Coronary artery (tissue), 2 donors: ENCODE data around the gene HPSE2.
"Not testable (repeated sequence)": the region's sequence is repeated elsewhere in the genome, so short reads cannot be mapped to it uniquely, and the experiment has no call there.

Experiments used
- DNase-seq: peaks from one replicate; pipeline ENCODE4 v3.0.0-alpha.2; 2017; ENCODE audit warnings: low spot score
- H3K27ac ChIP-seq, 2 donors: fragments of 200-600 bp; sonication (generic); one replicate each; pipeline ENCODE4 v1.5.1; 2016 to 2019
- H3K4me3 ChIP-seq: fragments of 200-600 bp; sonication (generic); 2 replicates; pipeline ENCODE4 v1.5.1; 2016; ENCODE audit warnings: mild to moderate bottlenecking, moderate library complexity
- CTCF ChIP-seq: fragments of 200-600 bp; sonication (generic); IDR thresholded peaks from one replicate; pipeline ENCODE4 v1.5.1; 2019; ENCODE audit warnings: antibody characterized with exemption

Gene HPSE2

GRCh38 chr10:98568551-98568950 lies 667.1 kb downstream of the HPSE2 start:
- H3K4me3 ChIP-seq = no peak overlapping the region
- TF ChIP-seq CTCF = no peak
- H3K27ac ChIP-seq = no peak overlapping the region
- DNase-seq = no peak

- no peak overlapping the region for H3K27ac ChIP-seq
- DNase-seq = no peak
- no peak for TF ChIP-seq CTCF
- no peak overlapping the region for H3K4me3 ChIP-seq
Measured at GRCh38 chr10:98567391-98568133, 668.1 kb downstream of the HPSE2 start.

GRCh38 chr10:98563811-98564210 lies 671.8 kb downstream of the HPSE2 start:
- H3K4me3 ChIP-seq = no peak overlapping the region
- no peak for DNase-seq
- no peak overlapping the region for H3K27ac ChIP-seq
- no peak for TF ChIP-seq CTCF

GRCh38 chr10:98560565-98560964 lies 675.1 kb downstream of the HPSE2 start:
- no peak for TF ChIP-seq CTCF
- H3K4me3 ChIP-seq = no peak overlapping the region

GRCh38 chr10:98556061-98556460 lies 679.6 kb downstream of the HPSE2 start:
- TF ChIP-seq CTCF = no peak
- no peak for DNase-seq
- no peak overlapping the region for H3K4me3 ChIP-seq
- no peak overlapping the region for H3K27ac ChIP-seq

More at GRCh38 chr10:98560565-98560964, 675.1 kb downstream of the HPSE2 start:
- no peak for DNase-seq
- H3K27ac ChIP-seq = no peak overlapping the region

- TF ChIP-seq CTCF = no peak
- no peak for DNase-seq
- Histone ChIP-seq H3K27ac (no peak overlapping the region), H3K4me3 (no peak overlapping the region)
Measured at GRCh38 chr10:98555021-98555619, 680.5 kb downstream of the HPSE2 start.

GRCh38 chr10:98541561-98541960 lies 694.1 kb downstream of the HPSE2 start:
- not testable (repeated sequence) for DNase-seq, H3K4me3 ChIP-seq, H3K27ac ChIP-seq
